Activated CD4-positive, alpha-beta T cell treated with anti-CD3 and anti-CD28 coated beads, Interleukin-2, Interleukin-6, amounts not matched to agents 100 ng/mL and 50 ng/mL, durations not matched to agents 16 hours and 8 hours (primary cell): ENCODE measurements around the gene TMEM72.

Source experiments
- DNase-seq: peaks from one replicate; pipeline ENCODE4 v3.0.0-alpha.2; 2020

Gene TMEM72

DNA sequence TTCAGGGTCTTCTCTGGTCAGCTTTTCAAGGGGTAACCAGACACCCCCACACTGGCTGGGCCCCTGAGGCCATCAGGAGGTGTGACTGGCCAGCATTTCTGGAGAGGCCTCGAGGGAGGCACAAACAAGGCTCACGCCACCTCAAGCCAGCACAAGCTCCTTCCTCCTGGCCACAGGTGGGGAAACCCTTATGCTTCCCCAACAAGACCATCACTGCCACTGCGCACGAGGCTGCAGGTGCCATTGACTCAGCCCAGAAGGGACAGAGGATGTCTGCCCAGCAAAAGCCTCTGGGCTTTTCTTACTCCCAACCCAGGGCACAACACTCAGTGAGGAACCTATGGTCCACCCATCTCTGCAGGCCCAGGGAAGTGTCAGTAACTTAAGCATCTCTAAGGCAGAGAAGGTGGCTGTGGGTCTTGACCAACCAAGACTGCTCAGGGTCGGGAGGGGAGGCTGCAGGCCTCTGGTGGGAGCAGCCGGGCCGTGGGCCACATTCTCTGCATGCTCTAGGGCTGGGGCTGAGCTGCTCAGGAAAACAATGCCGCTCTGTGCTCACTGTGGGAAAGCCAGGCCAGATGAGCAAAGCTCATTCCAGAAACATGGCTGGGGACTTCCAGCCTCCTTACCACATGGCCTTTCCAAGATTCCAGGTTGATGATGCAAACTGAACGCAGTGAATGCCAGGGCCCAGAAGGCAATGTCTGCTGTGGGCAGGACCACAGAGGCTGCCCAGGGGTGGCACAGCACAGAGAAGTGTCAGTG lies 24.2 kb downstream of the TMEM72 start:
- DNase-seq, result no peak

DNA sequence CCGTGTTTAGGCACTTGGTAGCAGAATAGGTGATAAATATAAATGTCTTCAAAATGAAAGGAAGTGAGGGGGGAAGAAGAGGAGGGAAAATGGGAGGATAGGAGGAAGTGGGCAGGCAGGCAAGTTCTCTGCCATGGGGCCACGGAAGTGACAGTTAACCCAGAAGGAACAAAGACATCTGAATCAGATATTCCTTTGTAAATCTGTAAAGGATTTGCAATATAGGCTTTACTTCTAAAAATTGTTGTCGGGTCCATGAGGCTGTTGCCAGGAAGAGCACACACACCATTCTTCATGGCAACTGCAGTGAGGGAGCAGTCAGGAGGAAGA lies 24.8 kb downstream of the TMEM72 start:
- no peak for DNase-seq

DNA sequence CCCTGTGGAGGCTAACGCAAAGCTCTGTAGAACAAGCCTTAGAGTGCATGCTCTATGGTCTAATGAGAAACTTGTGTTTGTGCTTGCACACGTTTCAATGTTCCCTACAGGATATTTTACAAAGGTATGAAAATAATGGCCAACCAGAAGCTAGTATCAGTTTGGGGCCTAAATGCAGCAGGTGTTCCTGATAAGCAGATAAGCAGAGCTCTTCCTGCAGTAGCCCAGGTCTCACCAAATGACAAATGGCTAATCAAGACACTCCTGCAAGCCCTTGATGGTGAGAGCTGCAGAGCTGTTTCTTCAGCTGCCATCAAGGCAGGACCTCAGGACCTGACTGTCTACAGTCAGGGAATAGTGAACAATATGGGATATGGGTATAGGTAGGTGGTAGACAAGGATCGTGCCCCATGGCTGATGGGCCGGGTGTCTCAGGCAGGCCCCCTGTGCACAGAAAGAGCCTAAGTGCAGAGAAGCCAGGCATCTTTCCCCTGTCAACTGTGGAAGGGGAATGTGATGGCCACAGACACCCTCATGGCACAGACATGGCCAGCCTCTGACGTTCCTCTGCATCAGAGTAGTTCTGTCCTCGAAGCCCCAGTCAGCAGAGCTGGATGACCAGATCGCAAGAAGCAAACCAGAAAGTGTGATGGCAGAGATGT lies 25.3 kb downstream of the TMEM72 start:
- DNase-seq, result no peak

DNA sequence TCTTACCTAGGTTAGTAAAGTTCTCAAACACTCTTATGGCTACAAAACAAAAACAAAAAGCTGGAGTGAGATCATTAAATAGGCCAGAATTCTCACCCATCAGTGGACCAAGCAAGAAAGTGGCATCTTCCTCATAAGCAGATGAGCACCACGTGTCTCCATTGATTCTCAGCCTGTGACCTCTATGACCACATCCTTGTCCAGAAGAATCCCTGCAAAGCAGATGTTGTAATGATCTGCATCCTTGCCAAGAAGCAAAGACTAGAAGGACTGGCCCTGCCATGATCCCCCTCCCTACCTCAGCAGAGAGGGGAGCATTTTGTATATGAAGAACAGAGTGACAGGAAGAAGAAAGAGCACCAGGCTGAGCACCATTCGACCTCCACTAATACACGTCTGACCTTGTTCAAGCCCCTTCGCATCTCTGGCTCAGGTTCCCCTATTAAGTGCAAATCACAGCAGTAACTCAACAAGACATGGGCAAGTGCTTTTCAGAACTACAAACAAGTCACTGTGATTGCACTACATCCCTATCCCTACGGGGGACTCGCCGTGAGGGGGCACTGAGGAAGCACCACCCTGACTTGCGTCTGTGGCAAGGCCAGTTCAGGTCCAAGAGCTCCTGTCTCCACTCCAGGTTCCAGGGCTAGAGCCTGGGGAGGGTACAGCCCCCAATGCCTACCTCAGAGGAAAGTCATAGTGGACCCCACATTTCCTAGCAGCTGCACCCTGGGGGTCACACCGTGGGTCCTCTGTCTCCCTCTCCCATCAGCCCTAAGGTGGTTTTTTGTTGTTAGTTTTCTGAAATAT lies 26.3 kb downstream of the TMEM72 start:
- no peak for DNase-seq

DNA sequence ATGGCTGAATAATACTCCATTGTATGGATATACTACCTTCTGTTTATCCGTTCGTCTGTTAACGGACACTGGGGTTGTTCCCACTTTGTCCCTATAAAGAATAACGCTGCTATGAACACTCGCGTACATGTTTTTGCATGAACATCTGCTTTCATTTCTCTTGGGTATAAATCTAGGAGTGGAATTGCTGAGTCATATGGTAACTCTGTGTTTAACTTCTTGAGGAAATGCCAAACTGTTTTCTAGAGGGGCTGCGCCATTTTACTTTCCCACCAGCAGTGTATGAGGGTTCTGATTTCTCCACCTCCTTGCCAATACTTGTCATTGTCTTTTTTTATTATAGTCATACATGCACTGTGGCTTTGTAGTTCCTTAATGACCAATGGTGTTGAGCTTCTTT lies 27.8 kb downstream of the TMEM72 start:
- DNase-seq, result no peak

DNA sequence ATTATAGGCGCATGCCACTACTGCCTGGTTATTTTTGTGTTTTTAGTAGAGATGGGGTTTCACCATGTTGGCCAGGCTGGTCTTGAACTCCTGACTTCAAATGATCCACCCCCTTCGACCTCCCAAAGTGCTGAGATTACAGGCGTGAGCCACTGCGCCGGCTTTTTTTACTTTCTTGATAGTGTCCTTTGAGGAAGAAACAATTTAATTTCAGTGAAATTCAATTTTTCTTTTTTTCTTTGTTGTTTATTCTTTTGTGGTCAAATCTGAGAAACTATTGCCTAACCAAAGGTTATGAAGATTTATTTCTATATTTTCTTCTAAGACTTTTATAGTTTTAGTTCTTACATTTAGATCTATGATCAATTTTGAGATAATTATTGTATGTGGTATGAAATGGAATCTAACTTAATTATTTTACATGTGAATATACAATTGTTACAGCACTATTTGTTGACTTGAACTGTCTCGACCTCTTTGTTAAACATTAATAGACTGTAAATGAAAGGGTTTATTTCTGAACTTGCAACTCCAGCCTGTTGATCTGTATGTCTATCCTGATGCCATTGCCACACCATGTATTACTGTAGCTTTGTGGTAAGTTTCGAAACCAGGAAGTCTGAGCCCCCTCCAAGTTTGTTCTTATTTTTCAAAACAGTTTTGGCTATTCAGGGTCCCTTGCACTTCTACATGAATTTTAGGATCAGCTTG lies 28.7 kb downstream of the TMEM72 start:
- no peak for DNase-seq

DNA sequence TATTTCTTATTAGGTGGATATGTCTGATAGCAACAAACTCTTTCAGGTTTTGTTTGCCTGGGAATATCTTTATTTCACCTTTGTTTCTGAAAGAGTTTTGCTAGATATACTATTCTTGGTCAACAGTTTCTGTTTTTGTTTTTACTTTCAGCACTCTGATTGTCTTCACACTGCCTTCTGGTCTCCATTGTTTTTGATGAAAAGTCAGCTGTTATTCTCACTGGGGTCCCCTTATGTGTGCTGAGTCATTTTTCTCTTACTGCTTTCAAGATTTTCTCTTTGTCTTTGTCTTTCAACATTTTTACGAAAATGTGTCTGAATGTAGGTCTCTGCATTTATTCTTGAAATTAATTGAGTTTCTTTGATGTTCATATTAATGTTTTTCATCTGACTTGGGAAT lies 33.2 kb downstream of the TMEM72 start:
- DNase-seq, result no peak

DNA sequence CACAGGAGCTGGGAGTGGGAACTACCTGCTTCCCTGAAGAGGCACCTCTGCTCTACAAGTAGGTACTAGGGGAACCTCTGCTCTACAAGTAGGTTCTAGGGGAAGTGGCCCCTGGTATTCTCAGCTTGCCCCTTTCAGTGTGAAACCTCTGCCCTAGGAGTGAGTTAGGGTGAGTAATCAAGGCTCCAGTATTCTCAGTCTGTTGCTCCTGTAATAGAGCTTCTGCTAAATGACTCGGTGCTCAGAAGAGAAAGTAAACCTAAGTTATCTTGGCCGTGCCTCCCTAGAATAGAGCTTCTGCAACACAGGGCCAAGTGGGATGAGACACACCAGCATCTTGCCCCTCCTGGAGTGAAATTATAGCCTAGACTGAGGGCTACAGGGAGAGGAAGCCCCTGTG lies 35.1 kb downstream of the TMEM72 start:
- no peak for DNase-seq

DNA sequence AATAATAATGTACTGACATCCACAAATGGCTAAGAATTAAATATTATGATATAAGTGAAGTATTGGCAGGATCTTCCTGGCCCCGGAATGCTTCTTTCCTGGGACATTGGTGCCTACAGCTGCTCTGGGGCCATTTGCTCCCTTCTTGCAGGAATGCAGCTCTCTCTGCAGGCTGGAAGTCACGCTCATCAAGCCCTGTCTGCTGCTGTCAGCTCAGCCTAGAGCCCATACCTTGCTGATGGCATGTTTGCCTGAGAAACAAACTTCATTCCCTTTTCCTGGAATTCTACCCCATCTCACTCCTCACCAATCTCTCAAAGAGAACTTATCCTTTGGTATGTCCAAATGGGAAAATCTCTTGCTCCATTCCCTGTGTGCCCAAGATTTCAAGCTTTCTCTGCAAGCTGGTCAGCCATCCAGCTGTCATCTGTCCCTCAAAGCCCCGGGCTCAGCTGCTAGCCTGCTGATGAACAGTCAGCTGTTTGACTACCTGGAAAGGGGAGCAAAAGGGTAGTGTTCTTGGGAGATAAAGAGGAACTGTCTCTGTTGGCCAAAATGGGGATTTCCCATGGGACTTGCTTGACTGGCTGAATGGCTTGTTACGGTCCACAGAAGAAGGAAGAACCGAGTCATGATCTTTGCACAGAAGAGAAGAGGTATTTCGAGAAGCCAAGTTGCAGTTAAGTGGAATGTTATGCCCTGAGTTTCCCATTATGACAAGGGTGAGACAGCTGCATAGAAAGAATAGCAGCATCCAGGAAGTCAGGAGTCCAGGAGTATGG lies 36.4 kb downstream of the TMEM72 start:
- DNase-seq, result no peak

DNA sequence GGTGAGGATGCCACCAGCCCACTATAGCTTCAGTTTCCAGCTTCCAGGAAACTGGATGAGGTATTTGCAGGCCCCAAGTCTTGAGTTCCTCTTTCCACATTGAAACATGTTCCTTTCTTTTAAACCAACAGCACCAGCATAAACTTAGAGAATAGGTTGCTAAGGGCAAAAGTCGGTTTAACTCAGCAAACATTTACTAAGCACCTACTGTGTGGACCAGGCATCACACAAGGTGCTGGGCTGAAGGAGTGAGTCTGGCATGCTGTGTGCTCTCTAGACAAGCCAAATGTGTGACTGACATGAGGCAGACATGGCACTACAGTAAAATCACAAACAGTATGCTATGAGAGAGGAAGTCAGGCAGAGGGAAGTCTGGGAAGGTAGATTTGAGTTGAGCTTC lies 37.5 kb downstream of the TMEM72 start:
- DNase-seq, result no peak

DNA sequence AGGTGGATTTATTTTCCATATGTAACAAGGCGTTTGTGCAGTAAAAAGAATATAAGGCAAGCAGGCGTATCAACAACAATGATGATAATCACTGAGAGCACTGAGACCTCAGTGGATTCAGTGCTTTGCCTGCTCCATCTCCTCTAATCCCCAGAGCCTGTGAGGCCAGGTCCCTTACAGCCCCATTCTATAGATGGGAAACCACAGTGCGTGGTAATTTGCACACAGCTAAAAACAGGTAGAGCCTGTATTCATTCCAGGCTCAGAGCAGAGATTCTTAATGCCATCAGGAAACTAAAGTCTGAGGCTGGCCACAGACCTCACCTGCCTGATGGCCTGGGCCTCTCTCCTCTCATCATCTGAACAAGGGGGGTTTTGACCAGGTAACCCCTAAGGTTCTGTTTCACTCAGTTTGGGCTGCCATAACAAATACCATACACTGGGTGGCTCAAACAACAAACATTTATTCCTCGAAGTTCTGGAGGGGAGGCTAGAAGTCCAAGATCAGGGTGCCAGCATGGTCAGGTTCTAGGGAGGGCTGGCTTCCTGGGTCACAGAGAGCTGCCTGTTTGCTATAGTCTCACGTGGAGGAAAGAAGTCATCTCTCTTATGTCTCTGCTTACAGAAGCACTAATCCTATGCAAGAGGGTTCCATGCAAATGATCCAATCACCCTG lies 38.1 kb downstream of the TMEM72 start:
- no peak for DNase-seq

DNA sequence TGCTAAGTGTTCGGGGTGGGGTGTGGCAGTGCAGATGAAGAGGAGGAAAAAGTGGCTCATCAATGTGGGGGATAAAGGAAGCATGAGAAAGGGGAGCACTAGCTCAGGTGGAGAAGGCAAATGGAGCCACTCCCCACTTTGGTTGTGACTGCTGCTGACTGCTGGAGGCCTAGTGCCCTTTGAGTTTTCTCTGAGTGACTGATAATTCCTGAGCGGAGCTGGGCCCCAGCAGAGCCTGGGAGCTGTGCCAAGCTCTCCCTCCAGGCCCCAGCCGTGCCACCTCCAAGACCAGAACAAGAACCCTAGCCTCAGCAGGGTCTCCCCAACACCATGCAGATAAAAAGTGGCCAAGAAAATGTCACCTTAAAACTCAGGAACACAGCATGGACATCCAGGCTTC lies 38.8 kb downstream of the TMEM72 start:
- no peak for DNase-seq

DNA sequence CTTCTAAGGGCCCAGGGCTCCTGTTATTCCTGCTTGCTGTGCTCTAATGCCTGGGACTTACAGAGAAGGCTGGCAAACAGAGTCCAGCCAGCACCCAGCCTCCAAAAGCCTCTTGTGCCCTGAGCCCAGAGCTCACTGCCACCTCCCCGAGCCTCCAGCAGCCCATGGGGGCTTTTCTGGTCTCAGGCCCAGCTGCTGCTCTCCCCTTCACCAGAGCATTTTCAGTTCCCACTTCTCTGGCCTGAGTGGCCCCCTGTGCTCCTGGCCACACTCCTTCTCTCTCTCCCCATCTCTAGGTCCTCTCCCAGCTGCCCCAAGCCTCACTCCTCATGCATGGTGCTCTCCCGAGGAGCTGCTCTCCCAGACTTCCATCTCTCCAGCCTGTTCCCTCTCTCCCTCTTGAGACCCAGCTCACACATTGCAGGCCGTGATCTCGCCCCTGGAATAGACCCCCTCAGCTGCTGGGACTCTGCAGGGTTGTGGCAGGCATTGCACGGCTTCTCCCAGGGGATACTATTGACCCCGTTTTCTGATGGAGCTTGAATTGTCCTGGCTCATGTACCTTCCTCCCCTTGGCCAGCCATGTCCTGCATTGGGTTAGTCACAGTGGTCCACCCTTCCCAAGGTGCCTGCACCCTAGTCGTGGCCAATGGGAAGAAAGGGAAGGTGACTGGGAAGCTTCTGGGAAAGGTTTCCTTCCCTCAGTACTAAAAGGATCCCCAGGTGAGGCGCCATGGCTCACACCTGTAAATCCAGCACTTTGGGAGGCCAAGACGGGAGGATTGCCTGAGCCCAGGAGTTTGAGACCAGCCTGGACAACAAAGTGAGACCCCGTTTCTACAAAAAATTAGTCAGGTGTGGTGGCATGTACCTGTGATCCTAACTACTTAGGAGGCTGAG lies 39.4 kb downstream of the TMEM72 start:
- no peak for DNase-seq

DNA sequence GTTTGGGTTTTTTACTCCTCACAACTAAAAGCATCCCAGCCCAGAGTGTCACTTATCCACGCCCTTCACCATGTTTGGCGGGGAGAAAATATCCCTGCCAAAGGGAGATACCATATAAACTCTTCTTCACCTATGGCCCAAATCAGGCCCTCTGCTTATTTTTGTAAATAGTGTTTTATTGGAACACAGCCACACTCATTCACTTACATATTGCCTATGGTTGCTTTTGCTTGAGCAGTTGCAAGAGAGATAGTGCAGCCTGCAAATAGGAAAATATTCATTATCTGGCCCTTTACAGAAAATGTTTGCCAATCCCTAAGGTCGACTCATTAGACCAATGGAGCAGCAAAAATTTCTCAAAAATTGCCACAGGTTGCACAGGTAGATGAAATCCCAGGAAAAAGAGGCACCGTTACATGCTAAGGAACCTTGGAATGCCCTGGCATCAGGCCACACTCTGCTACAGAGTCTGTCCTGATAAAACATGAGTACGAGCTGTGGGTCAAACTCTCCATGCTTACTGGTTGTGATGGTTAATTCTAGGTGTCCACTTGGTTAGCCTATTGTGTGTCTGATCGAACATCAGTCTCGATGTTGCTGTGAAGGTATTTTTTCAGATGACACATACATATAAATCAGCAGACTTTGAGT lies 40.6 kb downstream of the TMEM72 start:
- no peak for DNase-seq

DNA sequence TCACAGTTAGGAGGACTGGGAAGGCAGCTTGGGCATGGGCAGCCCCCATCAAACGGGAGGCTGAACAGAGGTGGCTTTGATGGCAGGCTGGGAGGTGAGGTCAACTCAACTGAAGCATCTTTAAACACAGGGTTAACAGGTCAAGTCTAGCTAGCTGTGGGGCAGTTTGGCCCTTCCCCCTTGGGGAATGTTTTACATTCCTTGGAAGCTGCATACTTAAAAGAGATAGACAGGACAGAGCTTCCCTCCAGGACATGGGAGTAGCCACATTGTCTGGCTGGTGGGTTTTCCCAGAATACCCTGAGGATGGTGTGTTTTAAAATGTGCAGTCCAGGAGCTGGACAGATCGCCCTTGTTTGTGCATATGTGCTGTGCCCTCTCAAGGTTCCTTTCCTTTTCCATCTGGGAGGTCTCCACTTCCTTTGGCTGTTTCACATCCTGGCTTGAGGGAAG lies 41.7 kb downstream of the TMEM72 start:
- DNase-seq, result no peak

DNA sequence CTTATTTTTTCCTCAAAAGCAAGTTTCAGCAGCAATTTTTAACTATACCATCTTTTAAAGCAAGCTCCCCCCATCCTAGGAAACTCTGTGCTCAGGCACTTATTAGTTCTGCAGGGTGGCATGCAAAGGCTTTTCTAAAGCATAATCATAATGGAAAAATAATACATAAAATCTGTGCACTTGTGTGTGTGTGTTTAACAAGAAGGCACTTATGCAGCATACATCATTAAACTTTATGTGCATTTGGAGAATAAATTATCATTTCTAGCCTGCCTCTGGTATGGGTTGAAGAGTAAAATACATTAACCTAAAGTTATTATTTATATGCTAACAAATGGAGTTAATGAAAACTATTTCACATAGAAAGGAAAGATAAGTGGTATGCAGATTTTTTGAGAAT lies 42.9 kb downstream of the TMEM72 start:
- DNase-seq, result no peak

DNA sequence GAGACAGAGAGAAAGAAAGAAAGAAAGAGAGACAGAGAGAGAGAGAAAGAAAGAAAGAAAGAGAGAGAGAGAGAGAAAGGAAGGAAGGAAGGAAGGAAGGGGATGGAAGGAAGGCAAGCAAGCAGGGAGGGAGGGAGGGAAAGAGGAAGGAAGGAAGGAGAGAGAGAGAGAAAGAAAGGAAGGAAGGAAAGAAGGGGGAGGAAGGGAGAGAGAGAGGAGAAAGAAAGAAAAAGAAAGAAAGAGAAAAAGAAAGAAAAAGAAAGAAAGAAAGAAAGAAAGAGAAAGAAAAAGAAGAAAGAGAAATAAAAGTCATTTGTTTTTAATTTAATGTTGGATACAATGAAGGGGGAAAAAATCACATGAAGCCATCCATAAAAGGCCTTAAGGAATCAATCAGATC lies 43.8 kb downstream of the TMEM72 start:
- no peak for DNase-seq

DNA sequence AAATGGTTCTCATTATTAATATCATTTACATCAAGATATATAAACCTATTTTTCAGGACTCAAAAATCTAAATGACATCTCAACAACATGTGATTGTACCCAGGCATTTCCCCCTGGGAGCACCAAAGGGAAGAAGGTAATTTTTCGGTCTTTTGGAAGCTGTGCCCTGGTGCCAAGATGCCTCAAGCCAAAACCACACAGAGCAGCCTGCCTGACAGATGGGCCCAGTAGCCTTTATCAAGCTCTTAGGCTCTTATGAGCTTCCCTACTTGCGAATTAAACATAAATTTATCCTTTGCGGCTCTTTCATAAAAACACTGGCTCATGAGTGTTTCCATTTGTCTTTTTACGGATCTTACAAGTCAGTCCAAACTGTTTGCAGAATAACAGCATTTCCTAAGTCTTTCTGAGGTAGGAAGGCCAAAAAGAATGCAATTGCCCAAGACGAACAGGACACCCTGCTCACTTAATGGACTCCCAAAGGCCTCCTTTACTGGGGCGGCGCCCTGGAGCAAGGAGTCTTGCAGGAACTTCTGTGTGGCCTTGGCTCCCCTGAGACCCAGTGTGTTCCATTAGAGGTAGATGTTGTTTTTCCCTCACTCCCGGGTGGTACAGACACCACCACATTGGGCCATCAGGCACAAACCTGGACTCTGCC lies 44.4 kb downstream of the TMEM72 start:
- no peak for DNase-seq

DNA sequence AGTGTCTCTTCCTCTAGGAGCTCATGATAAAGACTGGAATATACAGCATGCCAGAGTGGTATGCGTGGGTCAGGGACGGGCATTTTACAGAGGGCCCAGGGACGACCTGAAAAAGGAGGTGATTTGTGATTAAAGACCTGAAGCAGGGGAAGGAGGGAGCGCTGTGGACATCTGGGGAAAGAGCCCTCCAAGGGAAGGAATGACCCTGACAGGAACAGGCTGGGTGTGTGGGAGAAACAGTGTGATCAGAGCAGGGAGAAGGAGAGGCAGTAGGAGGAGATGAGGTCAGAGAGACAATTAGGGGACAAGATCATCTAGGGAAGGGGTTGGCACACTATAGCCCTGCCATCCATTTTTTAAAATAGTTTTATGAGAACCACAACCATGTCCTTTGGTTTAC lies 45.1 kb downstream of the TMEM72 start:
- no peak for DNase-seq
